Omental fat pad (tissue), 4 donors: ENCODE results near the gene ATP11A. TPM values are rescaled to one million over a fixed set of nuclear protein-coding genes. Genes with fewer than 3 reads are reported as not detected.

Experiments
- ATAC-seq: fragments of 150-250 bp; one replicate; pipeline ENCODE4 v1.9.1; 2016; ENCODE audit warnings: mild to moderate bottlenecking, moderate library complexity; ENCODE audit not compliant: low FRiP score
- DNase-seq: peaks from one replicate; pipeline ENCODE4 v3.0.0-alpha.2; 2019; ENCODE audit warnings: low spot score
- CTCF ChIP-seq, 3 donors: fragments of 450-650 bp; IDR thresholded peaks; one replicate each; pipeline ENCODE4 v1.5.1; 2016 to 2017; ENCODE audit warnings: antibody characterized with exemption in 3 of 3, mild to moderate bottlenecking in 3 of 3, moderate library complexity in 2 of 3
- total RNA-seq, 4 donors: library from RNA; depleted of rRNA; stranded (reverse); fragments of >200 nt; gene quantifications; one replicate each; pipeline ENCODE4 v1.1.0, GENCODE V29; 2016

Gene ATP11A
- total RNA-seq, 4 donors from 2014 or later = 32.8 to 61.4 (median 45.7) TPM

GRCh38 chr13:112924365-112924764 lies 234.5 kb downstream of the ATP11A start:
- TF ChIP-seq CTCF (IDR thresholded peaks at IDR 0.05) = no peak
- no peak for ATAC-seq
- no peak for DNase-seq

- DNase-seq = no peak
- TF ChIP-seq CTCF (IDR thresholded peaks at IDR 0.05) = no peak
- no peak for ATAC-seq
Measured at GRCh38 chr13:112926003-112926402, 236.2 kb downstream of the ATP11A start.

- no peak for DNase-seq
- no peak for TF ChIP-seq CTCF (IDR thresholded peaks at IDR 0.05)
- no peak for ATAC-seq
Measured at GRCh38 chr13:112926993-112927392, 237.2 kb downstream of the ATP11A start.

GRCh38 chr13:112928020-112928971 lies 238.5 kb downstream of the ATP11A start:
- TF ChIP-seq CTCF (IDR thresholded peaks at IDR 0.05) = no peak
- ATAC-seq (no peak), DNase-seq (no peak)

- no peak for TF ChIP-seq CTCF (IDR thresholded peaks at IDR 0.05)
- DNase-seq (no peak), ATAC-seq (no peak)
Measured at GRCh38 chr13:112928972-112929782, 239.3 kb downstream of the ATP11A start.

- no peak for DNase-seq
- no peak for ATAC-seq
- no peak for TF ChIP-seq CTCF (IDR thresholded peaks at IDR 0.05)
Measured at GRCh38 chr13:112929783-112930055, 239.9 kb downstream of the ATP11A start.
